SKM-1 (cell line): ENCODE data around the gene ZNF212.

ENCODE experiments used
- DNase-seq: peaks from one replicate; lab custom pipeline; 2025; ENCODE audit not compliant: unreplicated experiment; lab: John Stamatoyannopoulos, UW

Gene ZNF212

GRCh38 chr7:149239345-149240143 is at the start of gene ZNF212:
TSS of gene ZNF212 (plus strand) at chr7:149239651. CDS start at chr7:149239779, 128 bp downstream.
- peak; percentile 49 for DNase-seq

- DNase-seq: no peak
Measured at GRCh38 chr7:149191851-149192250, 47.6 kb upstream of the ZNF212 start.

GRCh38 chr7:149194799-149195179 is 44.7 kb upstream of the ZNF212 start:
- no peak for DNase-seq

GRCh38 chr7:149195180-149196150 is 44.0 kb upstream of the ZNF212 start, which contains the start of gene ZNF282:
TSS of gene ZNF282 (plus strand) at chr7:149195546. CDS start at chr7:149195590, 44 bp downstream.
- peak; percentile 39 for DNase-seq

GRCh38 chr7:149196151-149196704 is 43.2 kb upstream of the ZNF212 start:
- DNase-seq: no peak

DNA sequence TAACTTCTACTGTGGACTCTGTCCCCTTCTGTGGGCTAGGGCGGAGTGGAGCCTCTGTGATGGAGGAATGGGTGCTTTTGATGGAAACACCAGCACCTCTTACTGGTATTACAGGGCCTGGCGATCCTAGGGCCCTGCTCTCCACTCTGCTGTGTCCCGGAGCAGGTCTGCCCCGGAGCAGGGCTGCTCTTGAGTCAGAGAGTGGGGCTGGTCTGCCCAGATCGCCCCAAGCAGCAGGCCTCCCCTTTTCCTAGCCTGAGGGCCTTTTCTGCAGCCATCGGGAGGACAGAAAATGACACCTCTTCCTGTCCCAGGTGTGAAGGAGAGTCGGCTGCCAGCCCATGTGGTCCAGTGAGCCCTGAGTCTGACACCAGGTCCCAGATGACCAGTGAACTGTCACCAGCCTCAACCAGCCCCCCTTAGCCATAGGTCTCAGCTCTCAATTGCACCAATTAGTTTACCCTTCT is 42.7 kb upstream of the ZNF212 start:
- no peak for DNase-seq

- no peak for DNase-seq
Measured at GRCh38 chr7:149197675-149198074, 41.8 kb upstream of the ZNF212 start.

DNA sequence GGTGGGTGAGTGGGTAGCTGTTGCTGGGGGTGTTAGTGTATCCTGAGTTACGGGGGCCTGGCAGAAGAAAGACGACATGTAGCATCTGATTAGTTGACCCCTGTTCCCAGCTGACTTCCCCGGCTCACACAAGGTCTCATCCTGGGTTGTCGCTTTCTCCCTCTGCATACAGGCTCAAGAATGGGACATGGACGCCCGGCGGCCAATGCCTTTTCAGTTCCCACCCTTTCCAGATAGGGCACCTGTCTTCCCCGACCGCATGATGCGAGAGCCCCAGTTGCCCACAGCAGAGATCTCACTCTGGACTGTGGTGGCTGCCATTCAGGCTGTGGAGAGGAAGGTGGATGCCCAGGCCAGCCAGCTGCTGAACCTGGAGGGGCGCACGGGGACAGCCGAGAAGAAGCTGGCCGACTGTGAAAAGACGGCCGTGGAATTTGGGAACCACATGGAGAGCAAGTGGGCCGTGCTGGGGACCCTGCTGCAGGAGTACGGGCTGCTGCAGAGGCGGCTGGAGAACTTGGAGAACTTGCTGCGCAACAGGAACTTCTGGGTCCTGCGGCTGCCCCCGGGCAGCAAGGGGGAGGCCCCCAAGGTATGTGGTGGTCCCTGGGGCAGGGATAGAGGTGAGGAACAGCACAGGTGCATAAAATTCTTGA is 41.2 kb upstream of the ZNF212 start:
- no peak for DNase-seq

GRCh38 chr7:149199234-149199995 is 40.0 kb upstream of the ZNF212 start:
- DNase-seq: no peak

DNA sequence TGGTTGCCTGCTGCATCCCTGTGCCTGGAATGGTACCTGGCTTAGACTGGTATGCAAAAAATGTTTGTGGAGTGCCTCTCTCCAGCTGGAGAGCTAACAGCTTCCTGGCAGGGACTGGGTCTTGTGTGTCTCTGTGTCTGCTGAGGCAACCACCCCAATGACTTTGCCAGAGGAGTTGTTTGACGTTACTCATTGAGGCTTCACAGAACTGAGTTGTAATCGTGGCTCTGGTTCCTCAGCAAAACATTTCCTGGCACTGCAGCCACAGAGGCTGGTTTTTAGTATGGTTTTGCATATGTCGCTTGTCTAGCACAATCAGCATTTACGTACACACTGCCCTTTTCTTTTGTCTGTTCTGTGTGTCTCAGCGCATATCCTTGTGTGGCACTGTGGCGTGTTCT is 36.6 kb upstream of the ZNF212 start:
- DNase-seq: no peak

GRCh38 chr7:149205690-149206381 is 33.6 kb upstream of the ZNF212 start:
- DNase-seq: no peak

GRCh38 chr7:149207324-149208035 is 32.0 kb upstream of the ZNF212 start:
- no peak for DNase-seq

DNA sequence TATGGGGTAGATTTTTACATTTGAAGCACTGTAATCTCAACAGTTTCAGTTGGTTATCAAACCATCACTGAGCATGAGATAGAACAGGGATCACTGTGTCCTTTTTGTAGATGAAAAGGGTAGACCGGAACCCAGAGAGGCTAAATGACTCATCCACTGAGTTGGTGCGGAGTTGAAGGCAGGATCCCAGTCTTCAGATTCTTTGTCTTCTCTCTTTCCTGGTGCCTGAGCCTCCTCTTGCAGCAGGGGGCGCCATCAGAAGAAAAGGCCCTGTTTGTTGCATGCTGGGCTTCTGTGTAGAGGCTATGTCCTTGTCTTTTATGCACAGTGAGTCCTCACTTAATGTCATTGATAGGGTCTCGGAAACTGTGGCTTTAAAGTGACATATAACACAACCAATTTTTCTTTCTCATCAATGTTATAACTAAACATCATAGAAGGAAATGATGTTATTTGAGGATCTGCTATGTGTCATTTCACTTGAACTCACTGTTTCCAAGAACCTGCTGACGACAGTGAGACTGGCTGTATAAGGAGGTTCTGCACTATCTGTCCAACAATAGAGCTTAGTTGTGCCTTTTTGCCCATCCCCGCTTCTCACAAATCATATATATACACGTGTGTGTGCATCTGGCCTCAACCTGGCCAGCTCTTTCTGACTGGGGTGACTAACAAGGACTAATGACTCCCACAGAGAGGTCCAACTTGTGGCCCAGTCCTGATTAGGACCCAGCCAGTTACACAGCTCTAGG is 29.8 kb upstream of the ZNF212 start:
- DNase-seq: no peak

- no peak for DNase-seq
Measured at GRCh38 chr7:149210551-149210950, 28.9 kb upstream of the ZNF212 start.

DNA sequence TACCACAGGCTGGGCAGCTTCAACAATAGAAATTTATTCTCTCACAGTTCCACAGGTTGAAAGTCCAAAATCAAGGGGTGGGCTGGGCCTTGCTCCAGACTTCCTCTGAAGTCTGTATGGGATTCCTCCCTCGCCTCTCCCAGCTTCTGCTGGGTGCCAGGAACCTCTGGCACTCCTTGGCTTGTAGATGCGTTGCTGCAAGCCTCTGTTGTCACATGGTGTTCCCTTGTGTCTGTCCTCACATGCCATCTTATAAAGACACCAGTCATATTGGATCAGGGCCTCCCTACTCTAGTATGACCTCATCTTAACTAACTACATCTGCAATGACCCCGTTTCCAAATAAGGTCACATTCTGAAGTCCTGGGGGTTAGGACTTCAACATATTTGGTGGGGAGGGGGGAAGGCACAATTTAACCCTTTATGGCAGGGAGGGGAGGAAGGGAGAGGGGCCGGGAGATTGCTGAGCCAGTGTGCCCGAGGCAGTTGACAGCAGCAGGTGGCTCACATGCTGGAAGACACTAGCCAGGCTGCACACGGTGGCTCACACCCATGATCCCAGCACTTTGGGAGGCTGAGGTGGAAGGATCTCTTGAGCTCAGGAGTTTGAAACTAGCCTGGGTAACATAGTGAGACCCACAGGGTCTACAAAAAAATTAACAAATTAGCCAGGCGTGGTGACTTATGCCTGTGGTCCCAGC is 25.3 kb upstream of the ZNF212 start:
- no peak for DNase-seq

DNA sequence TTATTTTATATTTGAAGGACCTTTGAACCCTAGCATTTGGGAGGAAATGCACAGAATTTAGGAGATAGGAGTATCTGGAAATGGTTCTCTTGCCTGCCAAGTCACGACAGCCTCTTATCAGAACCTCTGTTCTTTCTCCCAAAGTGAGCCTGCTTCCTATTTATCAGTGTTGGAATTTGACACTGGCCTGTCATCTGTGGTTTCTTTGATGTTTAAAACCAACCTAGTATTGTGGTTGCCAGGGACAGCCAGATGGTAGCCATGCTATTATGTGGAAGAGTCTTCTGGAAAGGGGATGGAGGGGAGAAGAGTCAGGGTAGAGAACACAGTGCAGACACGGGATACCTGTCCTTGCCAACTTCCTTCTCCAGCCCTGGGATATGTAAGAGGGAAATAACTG is 23.0 kb upstream of the ZNF212 start:
- DNase-seq: no peak

DNA sequence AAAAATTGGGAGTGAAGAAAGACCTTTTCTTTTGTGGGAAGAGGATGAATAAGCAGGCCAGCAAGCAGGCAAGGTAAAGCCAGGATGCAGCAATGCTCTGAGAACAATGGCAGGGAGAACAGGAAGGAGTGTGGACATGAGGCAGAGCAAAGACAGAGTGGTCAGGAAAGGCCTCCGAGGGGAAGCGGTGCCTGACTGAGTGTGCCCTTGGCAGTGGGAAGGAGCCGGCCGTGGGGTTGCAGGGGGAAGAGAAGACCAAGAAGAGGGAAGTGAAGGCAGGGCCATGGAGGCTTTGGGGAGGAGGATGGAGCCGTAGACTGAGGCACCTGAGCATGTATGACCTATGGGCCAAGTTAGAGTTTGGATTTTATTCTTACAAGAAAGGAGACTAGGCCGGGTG is 21.9 kb upstream of the ZNF212 start:
- DNase-seq: no peak
